ENCODE data around the gene ACER3.

DNA sequence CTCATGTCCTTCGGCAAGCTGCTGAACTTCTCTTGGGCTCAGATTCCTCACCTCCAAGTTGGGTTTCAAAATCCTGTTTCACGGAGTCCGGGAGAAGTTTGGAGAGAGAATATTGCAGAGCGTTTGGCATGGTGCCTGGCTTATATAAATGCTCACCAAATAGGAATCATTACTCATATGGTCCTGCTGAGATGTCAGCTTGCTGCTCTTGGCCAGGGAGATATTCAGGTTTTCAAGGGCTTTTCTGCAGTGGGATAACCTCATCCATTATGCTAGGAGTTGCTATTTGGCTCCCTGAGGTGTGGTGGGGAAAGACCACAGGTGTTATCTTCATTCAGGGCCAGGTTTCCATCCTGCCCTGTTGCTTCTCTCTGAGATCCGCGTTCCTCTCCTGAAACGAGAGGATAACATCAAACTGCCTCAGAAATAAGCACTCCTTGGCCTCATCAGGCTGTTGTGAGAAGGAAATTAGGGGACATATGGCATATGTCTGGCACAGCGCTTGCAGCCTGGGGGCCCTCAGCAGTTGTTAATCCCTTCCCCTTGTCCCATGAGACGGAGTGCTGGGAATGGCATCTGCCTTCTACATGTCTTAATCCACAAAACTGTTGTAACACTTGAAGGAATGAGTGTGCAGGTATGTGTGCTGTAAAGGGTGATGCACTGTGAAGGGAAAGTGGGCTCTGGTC, 29.9 kb upstream of the ACER3 start:
- TF ChIP-seq, protein P1, sequence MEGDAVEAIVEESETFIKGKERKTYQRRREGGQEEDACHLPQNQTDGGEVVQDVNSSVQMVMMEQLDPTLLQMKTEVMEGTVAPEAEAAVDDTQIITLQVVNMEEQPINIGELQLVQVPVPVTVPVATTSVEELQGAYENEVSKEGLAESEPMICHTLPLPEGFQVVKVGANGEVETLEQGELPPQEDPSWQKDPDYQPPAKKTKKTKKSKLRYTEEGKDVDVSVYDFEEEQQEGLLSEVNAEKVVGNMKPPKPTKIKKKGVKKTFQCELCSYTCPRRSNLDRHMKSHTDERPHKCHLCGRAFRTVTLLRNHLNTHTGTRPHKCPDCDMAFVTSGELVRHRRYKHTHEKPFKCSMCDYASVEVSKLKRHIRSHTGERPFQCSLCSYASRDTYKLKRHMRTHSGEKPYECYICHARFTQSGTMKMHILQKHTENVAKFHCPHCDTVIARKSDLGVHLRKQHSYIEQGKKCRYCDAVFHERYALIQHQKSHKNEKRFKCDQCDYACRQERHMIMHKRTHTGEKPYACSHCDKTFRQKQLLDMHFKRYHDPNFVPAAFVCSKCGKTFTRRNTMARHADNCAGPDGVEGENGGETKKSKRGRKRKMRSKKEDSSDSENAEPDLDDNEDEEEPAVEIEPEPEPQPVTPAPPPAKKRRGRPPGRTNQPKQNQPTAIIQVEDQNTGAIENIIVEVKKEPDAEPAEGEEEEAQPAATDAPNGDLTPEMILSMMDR (IDR thresholded peaks at IDR 0.05): no peak
- TF ChIP-seq POLR2A (IDR thresholded peaks at IDR 0.05) (no peak), EP300 (IDR thresholded peaks at IDR 0.05) (no peak)

Measured in gastroesophageal sphincter (tissue), 3 donors.